DMS153 treated with DMSO at 0.1 percent for 48 hours (cell line): ENCODE results near the gene REPS1.
"Not testable (repeated sequence)": the region's sequence is repeated elsewhere in the genome, so short reads cannot be mapped to it uniquely, and the experiment has no call there.

Experiments
- DNase-seq: peaks from one replicate; lab custom pipeline; 2025; ENCODE audit not compliant: unreplicated experiment; lab: John Stamatoyannopoulos, UW

Gene REPS1

GRCh38 chr6:138971601-138972000 is 16.5 kb downstream of the REPS1 start:
- no peak for DNase-seq

DNA sequence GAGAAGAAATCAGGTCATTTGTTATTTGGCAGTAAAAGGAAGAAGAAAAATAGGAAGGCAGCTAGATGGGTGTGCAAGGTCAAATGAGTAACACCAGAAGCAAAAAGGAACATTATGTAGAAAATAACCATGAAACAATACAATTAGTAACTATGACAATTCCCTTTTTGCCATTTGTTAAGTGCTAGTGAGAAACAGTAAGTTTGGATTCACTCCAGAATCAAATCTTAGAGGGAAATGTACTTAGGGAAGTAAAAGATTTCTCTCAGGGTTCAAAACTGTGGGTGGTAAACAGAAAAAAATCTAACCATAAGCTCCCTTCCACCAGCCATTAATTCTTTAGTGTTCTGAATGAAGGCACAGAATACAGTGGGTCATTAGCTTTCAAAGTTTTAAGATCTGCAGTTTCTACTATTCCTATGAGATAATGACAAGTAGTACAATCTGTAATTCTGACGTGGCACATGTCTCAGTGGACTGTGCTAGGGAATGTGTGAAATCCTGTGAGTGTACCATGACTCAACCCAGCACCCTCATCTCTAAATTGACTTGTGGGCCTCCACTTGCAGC is 17.1 kb downstream of the REPS1 start:
- DNase-seq, result no peak

DNA sequence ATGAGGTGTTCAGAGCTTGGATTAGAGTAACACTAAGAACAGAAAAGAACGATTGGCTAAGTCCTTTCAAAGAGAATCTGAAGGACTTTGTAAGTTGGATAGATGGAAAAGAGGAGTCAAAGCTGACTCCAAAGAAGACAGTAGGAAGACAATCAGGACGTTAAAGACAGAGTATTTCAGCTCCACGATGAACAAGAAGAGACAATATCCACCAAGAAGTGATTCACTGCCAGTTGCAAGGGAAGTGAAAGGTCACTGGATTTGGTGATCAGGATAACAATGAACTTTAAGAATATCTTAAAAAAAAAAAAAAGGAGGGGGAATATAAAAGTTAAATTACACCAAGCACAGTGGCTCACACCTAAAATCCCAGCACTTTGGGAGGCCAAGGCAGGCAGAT is 17.9 kb downstream of the REPS1 start:
- DNase-seq, result no peak

DNA sequence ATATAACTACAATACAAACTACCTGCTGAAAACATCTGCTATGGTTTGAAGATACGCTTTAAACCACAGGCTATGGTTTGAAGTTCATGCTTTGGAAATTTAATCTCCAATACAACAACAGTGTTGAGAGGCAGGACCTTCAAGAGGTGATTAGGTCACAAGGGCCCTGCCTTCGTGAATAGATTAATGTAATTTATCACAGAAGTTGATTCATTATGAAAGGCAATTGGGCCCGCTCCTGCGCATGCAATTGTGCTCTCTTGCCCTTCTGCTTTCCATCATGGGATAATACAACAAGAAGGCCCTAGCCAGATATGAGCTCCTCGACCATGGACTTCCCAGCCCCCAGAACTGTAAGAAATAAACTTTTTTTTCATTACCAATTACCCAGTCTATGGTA is 21.2 kb downstream of the REPS1 start:
- no peak for DNase-seq

DNA sequence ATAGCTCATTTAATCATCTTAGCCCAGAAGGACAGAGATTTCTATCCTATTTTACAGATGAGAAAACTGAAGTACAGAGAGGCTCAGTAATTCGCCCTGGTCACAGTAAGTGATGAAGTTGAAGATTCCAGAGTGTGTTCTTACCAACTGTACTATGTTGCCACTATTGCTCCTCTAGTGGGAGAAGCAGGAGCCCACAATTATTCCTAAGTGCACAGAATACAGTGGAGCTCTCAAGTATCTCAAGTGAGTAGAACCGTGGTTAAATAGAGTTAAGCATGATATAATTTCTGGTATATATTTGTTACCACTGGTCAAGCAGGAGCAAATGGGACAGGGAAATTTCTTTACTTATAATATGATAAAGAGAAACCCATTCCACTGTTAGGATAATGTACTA is 22.1 kb downstream of the REPS1 start:
- DNase-seq, result no peak

- DNase-seq, result no peak
These were observed 22.7 kb downstream of the REPS1 start for GRCh38 chr6:138965291-138965874.

GRCh38 chr6:138964012-138964411 is 24.0 kb downstream of the REPS1 start:
- no peak for DNase-seq

DNA sequence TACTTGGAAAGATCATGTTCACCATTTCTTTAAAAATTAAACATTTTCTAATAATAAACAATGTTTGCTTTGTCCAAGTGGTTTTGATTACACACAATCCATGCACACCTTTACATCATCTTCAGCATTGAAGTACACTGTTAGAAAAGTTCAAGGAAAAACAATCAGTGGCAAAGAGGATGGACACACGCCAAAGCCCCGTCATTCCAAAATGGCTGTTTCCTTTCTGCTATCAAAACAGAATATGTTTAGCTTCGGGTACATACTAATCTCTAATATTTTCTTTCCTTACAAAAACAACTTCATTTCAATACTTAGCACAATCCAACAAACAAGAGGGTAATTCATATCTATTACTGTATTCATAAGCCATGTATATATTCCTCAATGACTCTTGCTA is 24.5 kb downstream of the REPS1 start:
- no peak for DNase-seq

GRCh38 chr6:138963119-138963518 is 24.9 kb downstream of the REPS1 start:
- DNase-seq, result no peak

DNA sequence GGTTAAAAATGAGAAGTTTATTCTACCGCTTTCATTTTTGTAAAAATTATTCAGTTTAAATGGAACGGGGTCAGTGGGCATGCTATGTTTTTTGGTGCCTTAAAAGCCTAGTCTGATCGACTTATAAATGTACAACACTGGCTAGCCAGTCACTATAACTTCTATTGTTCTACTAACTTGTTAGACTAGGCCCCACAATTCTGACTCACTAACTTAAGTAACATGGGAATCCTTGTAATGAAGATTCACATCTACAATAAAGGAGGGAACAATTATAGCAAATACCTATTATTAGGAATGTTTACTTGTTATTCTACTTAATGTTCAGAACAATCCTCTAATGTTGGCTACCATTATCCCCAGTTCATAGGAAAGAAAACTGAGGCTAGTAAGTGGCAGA is 28.5 kb downstream of the REPS1 start:
- DNase-seq, result no peak

DNA sequence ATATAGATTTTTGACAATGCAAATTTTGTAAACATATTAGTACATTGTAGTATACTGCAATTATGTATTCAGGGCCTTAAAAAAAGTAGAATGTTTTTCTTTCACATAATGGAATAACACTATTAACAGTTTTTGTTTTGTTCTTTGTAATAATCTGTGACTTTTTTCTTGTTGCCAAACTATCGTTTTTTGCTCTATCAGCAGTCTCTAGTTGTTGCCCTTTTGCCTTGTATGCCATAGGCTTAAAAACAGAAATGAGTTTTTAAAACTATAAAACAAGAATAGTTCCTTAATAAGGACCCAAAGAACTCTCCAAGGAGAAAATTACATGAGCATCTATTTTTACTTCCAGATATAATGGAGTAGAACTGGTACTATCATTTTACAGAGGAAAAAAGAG is 29.5 kb downstream of the REPS1 start:
- no peak for DNase-seq

GRCh38 chr6:138957903-138958302 is 30.1 kb downstream of the REPS1 start:
- no peak for DNase-seq

DNA sequence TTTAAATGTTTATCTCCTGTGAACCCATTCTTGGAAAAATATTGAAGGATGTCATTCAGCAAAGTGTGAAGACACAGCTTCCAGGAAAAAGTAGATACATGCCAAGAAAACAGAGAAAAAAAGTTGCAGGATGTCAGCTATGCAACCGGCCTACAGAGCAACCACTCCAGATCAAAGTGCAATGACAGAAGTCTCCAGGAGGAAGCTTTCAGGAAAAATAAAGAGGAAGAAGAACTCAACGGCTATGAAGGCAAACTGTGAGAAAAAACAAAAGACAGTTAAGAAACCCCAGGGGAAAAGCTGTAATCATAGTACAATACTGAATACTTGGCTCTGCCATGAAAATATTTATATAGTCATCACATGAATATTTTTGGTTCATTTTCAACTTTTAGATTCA is 30.6 kb downstream of the REPS1 start:
- DNase-seq, result no peak

DNA sequence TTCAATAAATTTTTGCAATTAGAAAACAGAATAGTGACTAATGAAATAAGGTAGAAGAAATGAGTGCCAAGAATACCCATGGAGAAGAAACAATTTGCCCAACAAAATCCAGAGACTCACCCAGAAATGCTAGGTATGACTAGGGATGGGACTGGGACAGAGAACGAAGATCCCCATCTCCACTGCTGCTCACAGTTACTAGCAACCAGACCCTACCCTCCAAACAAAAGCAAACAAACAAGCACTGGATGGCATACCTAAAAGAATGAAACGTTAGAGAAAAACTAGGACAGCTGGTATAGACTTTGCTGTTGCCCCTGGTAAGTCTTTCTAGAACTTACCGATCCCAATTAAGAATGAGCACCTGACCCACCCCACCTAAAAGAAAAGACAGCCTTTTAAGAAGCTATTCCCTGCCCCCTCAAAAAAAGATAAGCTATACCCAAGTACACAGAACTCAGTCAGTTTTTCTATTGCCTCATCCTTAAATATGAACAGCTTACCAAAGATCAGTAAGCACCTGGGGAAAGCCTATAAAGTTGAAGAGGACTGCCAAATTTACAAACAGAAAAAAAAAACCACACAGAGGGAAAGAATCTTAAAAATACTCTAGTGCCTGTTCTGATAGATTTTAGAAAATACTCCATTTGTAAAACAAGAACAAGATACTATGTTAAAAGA is 31.7 kb downstream of the REPS1 start:
- no peak for DNase-seq

GRCh38 chr6:138955262-138955661 is 32.8 kb downstream of the REPS1 start:
- no peak for DNase-seq

DNA sequence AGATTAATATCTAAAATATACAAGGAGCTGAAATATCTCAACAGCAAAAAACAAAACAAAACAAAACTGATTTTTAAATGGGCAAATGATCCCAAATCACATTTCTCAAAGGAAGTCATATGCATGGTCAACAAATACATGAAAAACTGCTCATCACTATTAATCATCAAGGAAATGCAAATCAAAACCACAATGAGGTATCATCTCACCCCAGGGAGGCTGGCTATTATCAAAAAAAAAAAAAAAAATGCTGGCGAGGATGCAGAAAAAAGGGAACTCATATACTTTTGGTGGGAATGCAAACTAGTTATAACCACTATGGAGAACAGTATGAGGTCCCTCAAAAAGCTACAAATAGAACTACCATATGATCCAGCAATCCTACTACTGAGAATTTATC is 34.6 kb downstream of the REPS1 start:
- DNase-seq, result no peak

DNA sequence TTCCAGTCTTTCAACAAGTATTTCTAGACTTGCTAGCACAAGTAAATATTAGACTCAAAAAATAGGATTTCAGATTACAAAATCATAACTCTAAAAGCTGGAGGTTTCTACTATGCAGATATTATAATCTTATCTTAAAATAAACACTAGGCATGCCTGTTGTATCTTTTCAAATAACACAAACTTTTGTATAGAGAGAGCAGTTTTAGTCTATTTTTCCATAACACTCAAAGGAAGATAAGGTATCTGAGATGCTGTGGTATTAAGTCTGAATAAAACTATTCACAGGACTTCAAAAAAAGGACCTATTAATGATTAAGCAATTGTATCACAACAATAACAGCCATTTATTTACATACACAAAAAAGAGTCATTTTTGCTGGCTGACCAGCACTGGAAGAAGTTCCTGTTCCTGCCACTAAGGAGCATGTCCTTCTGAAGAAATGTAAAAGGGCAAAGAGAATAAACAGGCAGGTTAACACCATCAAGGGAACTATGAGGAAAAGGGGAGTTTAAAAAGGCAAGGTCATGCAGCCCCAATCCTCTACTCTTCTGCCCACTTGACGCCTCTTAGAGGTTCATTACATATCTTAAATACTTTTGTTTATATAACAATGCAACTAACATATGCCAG is 39.4 kb downstream of the REPS1 start:
- DNase-seq, result no peak

DNA sequence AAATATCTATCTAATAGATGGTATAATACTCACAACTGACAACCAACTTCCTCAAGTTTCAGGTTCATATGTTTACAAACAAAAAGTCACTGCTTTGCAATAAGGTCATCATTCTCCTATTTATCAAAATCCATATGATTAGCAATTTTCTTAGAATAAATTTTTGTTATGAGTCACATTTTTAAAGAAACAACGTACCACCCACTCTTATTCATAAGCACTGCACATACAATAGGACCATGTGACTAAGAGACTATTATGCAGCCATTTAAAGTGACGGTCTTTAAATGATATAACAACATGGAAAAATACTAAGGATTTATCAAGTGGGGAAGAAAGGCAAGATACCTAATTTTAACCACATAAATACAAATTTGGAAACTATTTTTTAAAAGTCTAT is 40.0 kb downstream of the REPS1 start:
- no peak for DNase-seq

GRCh38 chr6:138945354-138945753 is 42.7 kb downstream of the REPS1 start:
- DNase-seq, result no peak

DNA sequence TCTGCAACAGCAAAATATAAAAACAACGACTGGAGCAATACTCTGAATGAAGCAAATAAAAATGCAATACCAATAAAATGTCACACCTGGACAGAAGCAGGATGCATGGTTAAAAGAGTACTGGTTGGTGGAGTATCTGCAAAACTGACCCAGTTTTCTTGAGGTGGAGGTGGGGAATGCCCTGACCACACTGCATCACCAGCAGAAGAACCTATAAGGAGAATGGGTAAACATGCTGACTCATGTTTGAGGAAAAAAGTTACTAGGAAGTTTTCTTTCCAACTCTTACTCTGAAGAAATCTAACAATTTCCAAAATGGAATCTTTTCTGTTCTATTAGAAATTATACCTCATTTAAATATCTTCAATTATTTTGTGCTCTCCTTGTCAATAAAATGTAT is 43.6 kb downstream of the REPS1 start:
- no peak for DNase-seq

GRCh38 chr6:138943089-138943625 is 44.9 kb downstream of the REPS1 start:
- no peak for DNase-seq

GRCh38 chr6:138936873-138937272 is 51.2 kb downstream of the REPS1 start:
- not testable (repeated sequence) for DNase-seq
